ENCODE measurements around the gene KRT32. TPM values are rescaled to one million over a fixed set of nuclear protein-coding genes. Genes with fewer than 3 reads are reported as not detected.

The KRT32 gene
- total and polyA plus RNA-seq, 2 donors = 2.2 to 2.5 TPM

DNA sequence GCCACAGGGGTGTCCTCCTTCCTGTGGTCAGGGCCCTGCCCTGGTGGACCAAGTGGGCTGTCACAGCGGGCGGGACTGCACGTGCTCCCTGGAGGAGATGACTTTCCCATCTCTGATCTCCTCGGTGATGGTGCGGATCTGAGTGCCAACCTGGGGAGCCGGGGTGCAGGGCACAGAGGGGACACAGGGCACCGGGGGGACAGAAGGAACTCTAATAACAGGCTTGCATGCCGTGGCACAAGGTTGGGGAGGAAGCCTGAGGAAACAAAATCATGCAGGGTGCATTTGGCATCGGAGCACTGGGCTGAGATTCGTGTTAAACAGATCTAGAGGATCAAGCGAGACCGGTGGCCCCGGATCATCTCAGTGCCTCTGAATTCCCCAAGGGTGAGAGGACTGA lies 19.1 kb upstream of the KRT32 start:
- WGBS = 95% methylated on average over 13 of the region's 13 CpGs
- no peaks in the 10 kb centered on the region for H3K27me3 ChIP-seq (ENCODE audit: control insufficient read depth in 2 of 2, insufficient read depth in 1 of 2, low read length in 1 of 2)
- DNase-seq (ENCODE audit: low read depth in 6 of 9, low spot score in 9 of 9) = no peak

DNA sequence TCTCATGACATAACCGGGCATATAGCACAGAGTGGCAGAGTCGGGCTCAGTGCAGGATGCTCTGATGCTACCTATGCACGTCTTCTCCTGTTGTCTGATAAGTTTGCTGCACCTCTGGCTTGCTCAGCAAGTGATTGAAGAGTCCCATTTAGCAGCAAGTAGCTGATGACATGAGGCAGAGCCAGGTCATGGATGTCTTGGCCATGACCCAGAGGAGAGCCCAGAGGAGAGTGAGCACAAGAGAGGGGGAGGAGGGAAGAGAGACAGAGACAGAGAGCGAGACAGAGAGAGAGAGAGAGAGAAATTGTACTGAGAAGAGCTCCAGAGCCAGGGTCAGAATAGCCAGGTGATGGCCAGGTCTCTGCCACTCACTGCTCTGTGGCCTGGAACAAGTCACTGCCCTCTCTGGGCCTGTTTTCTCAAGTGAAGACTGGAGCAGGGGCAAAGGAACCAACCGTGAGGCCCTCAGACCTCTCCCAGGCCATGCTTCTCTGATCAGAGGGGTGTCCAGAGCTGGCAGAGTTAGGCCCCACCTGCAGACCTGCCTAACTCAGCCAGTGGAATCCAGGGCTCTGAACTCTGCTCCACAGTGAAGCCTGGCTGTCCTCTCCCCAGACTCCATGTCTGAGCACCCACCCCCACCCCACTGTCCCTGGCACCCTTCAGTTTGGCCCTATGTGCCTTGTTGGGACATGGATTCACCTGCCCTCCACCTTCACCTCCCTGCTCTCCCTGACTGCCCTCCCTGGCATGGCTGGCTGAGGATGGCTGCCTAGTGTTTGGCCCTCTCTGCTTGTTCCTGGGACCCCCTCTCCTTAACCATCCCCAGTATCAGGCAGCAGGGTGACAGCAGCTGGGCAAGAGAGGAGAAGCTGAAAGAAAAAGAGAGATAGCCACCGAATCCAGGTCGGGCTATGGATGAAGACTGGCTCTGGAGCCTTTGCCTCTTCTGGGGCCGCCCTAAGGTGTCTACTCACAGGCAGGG lies 18.0 kb upstream of the KRT32 start:
- no peak for DNase-seq (ENCODE audit: low read depth in 6 of 9, low spot score in 9 of 9)
- WGBS = 95% methylated on average over 8 of the region's 8 CpGs
- Histone ChIP-seq H3K4me3 (ENCODE audit: low read length in 2 of 2) (no peak overlapping the region), H3K36me3 (ENCODE audit: control insufficient read depth in 2 of 2, insufficient read depth in 2 of 2, low read length in 1 of 2) (no peaks in the 10 kb centered on the region), H3K27ac (ENCODE audit: low read depth in 1 of 2, low read length in 1 of 2) (no peak overlapping the region), H3K9me3 (ENCODE audit: control insufficient read depth in 2 of 2, insufficient read depth in 1 of 2, low read length in 1 of 2) (no peaks in the 10 kb centered on the region), H3K4me1 (ENCODE audit: control insufficient read depth in 2 of 2, insufficient read depth in 2 of 2, low read length in 2 of 2) (no peaks in the 10 kb centered on the region), H3K27me3 (ENCODE audit: control insufficient read depth in 2 of 2, insufficient read depth in 1 of 2, low read length in 1 of 2) (no peaks in the 10 kb centered on the region)

More for the DNA sequence above, 19.1 kb upstream of the KRT32 start:
- Histone ChIP-seq H3K9me3 (ENCODE audit: control insufficient read depth in 2 of 2, insufficient read depth in 1 of 2, low read length in 1 of 2) (no peaks in the 10 kb centered on the region), H3K36me3 (ENCODE audit: control insufficient read depth in 2 of 2, insufficient read depth in 2 of 2, low read length in 1 of 2) (no peaks in the 10 kb centered on the region), H3K4me1 (ENCODE audit: control insufficient read depth in 2 of 2, insufficient read depth in 2 of 2, low read length in 2 of 2) (no peaks in the 10 kb centered on the region), H3K27ac (ENCODE audit: low read depth in 1 of 2, low read length in 1 of 2) (no peak overlapping the region), H3K4me3 (ENCODE audit: low read length in 2 of 2) (no peak overlapping the region)

DNA sequence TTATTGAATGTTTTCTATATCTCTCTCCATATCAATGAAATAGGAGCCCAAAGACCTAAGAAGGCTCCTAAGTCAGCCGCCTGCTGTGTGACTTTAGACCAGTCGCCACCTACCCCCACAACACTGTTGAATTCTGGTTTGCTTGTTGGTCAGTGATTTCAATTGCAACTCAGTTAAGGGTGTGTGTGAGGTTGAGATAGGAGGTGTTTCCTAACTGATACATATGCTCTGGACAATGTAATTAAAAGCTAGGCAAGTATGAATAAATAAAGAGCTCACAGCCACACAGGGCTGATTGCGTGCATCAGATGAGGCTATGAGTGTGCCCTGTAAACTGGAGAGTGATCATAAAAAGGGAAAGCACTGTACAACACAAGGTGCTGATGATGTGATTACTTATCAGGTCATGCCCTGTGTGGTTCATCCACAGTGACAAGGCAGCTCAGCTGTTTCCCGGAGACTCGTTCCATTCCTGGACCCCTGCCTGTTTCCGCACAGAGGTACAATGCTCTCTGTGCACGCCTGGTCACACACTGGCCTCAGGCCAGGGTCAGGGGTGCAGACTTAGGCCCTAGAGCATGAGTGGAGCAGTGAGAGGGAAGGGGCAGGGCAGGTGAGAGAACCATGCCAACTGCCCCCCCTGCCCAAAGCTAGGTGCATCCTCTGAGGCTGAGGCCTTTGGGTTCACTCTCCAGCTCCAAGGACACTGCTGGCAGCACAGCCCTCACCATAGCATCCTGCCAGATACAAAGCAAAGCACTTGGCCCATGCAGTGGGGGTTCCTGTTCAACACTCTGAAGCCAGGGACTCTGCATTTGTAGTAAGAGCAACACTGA lies 17.0 kb upstream of the KRT32 start:
- Histone ChIP-seq H3K9me3 (ENCODE audit: control insufficient read depth in 2 of 2, insufficient read depth in 1 of 2, low read length in 1 of 2) (no peaks in the 10 kb centered on the region), H3K27me3 (ENCODE audit: control insufficient read depth in 2 of 2, insufficient read depth in 1 of 2, low read length in 1 of 2) (no peaks in the 10 kb centered on the region), H3K36me3 (ENCODE audit: control insufficient read depth in 2 of 2, insufficient read depth in 2 of 2, low read length in 1 of 2) (no peaks in the 10 kb centered on the region), H3K4me1 (ENCODE audit: control insufficient read depth in 2 of 2, insufficient read depth in 2 of 2, low read length in 2 of 2) (no peaks in the 10 kb centered on the region), H3K4me3 (ENCODE audit: low read length in 2 of 2) (no peak overlapping the region), H3K27ac (ENCODE audit: low read depth in 1 of 2, low read length in 1 of 2) (no peak overlapping the region)
- no peak for DNase-seq (ENCODE audit: low read depth in 6 of 9, low spot score in 9 of 9)
- 89% methylated on average over 7 of the region's 7 CpGs for WGBS

DNA sequence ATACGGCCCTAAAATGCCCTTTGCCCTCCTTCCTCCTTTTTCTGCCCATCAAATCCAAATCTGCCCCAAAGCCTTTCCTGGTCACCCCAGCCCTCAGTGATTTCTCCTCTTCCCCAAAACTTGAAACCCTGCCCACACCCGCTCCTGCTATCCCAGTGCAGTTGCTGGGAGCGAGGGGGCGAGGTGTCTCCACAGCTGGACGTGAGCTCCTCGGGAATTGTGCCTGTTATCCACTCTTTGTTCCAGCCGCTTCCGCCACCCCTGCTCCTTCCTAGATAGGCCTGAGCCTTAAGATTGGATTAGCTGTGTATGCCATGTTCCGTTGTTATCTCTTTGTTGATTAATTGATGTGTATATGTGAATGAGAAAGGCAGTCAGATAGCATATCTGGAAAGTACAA lies 16.3 kb upstream of the KRT32 start:
- 95% methylated on average over 9 of the region's 9 CpGs for WGBS
- no peaks in the 10 kb centered on the region for H3K27me3 ChIP-seq (ENCODE audit: control insufficient read depth in 2 of 2, insufficient read depth in 1 of 2, low read length in 1 of 2)
- H3K9me3 ChIP-seq (ENCODE audit: control insufficient read depth in 2 of 2, insufficient read depth in 1 of 2, low read length in 1 of 2) = no peaks in the 10 kb centered on the region
- no peaks in the 10 kb centered on the region for H3K36me3 ChIP-seq (ENCODE audit: control insufficient read depth in 2 of 2, insufficient read depth in 2 of 2, low read length in 1 of 2)
- H3K27ac ChIP-seq (ENCODE audit: low read depth in 1 of 2, low read length in 1 of 2) = no peak overlapping the region
- no peaks in the 10 kb centered on the region for H3K4me1 ChIP-seq (ENCODE audit: control insufficient read depth in 2 of 2, insufficient read depth in 2 of 2, low read length in 2 of 2)
- no peak overlapping the region for H3K4me3 ChIP-seq (ENCODE audit: low read length in 2 of 2)
- DNase-seq (ENCODE audit: low read depth in 6 of 9, low spot score in 9 of 9) = no peak

DNA sequence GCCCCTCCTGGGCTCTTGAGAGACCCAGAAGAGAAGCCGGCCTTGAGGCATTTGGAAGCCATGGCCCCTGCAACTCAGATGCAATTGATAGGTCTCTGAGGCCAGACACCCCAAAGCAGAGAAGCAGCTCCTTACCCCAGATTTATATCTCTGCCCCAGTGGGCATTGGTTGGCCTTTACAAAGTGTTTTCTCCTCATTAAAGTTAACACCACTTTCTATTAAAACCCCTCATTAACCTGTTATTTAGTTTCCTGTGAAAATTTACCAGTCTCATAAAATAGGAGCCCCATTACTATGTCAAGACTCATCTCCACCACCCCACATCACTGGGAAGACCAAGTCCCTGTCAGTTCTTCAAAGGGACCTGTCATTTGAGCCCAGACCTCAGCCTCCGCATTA lies 13.8 kb upstream of the KRT32 start, which contains the start of gene KRT35:
KRT35 (minus strand) TSS at position 116 of the 400 bp plus-strand sequence; CDS start at position 62, 54 bp downstream.
- no peaks in the 10 kb centered on the region for H3K36me3 ChIP-seq (ENCODE audit: control insufficient read depth in 2 of 2, insufficient read depth in 2 of 2, low read length in 1 of 2)
- no peak for DNase-seq (ENCODE audit: low read depth in 6 of 9, low spot score in 9 of 9)
- H3K9me3 ChIP-seq (ENCODE audit: control insufficient read depth in 2 of 2, insufficient read depth in 1 of 2, low read length in 1 of 2) = no peaks in the 10 kb centered on the region
- 98% methylated on average over 2 of the region's 2 CpGs for WGBS
- H3K4me1 ChIP-seq (ENCODE audit: control insufficient read depth in 2 of 2, insufficient read depth in 2 of 2, low read length in 2 of 2) = no peaks in the 10 kb centered on the region
- H3K27ac ChIP-seq (ENCODE audit: low read depth in 1 of 2, low read length in 1 of 2) = no peak within 1 kb of the TSS
- no peaks in the 10 kb centered on the region for H3K27me3 ChIP-seq (ENCODE audit: control insufficient read depth in 2 of 2, insufficient read depth in 1 of 2, low read length in 1 of 2)
- H3K4me3 ChIP-seq (ENCODE audit: low read length in 2 of 2) = no peak within 1 kb of the TSS

DNA sequence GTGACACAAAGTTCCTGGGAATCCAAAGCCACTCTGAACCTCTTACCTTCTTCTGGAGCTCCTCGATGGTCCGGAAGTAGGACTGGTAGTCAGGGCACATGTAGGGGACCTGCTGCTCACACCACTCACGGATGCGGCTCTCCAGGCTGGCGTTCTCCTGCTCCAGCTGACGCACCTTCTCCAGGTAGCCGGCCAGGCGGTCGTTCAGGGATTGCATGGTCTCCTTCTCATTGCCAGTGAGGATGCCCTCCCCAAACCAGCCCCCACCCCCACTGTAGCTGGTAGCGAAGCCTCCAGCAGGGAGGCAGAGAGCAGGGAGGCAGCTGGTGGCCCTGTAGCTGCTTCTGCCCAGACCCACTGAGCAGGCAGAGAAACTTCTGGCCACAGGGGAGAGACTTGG lies 13.4 kb upstream of the KRT32 start:
- 97% methylated on average over 10 of the region's 10 CpGs for WGBS
- no peak for DNase-seq (ENCODE audit: low read depth in 6 of 9, low spot score in 9 of 9)
- no peaks in the 10 kb centered on the region for H3K27me3 ChIP-seq (ENCODE audit: control insufficient read depth in 2 of 2, insufficient read depth in 1 of 2, low read length in 1 of 2)
- H3K9me3 ChIP-seq (ENCODE audit: control insufficient read depth in 2 of 2, insufficient read depth in 1 of 2, low read length in 1 of 2) = no peaks in the 10 kb centered on the region
- no peaks in the 10 kb centered on the region for H3K36me3 ChIP-seq (ENCODE audit: control insufficient read depth in 2 of 2, insufficient read depth in 2 of 2, low read length in 1 of 2)
- H3K27ac ChIP-seq (ENCODE audit: low read depth in 1 of 2, low read length in 1 of 2) = no peak overlapping the region
- H3K4me1 ChIP-seq (ENCODE audit: control insufficient read depth in 2 of 2, insufficient read depth in 2 of 2, low read length in 2 of 2) = no peaks in the 10 kb centered on the region
- no peak overlapping the region for H3K4me3 ChIP-seq (ENCODE audit: low read length in 2 of 2)

DNA sequence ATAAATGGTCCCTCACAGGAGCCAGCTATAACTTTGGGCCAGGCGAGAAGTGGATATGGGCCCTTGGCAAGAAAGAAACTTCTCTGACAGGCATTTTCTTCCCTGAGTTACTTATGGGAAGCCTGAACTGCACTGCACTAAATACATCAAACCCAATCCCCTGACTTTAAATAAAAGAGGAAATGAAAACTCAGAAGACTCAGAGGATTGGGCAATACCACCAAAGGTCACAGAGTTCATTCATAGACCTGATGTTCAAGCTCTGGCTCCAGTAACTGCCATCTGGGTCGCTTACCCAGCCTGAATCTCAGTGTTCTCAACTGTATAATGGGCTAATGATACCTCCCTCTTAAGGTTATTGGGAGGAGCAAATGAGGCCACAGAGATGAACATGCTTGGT lies 12.9 kb upstream of the KRT32 start:
- Histone ChIP-seq H3K4me1 (ENCODE audit: control insufficient read depth in 2 of 2, insufficient read depth in 2 of 2, low read length in 2 of 2) (no peaks in the 10 kb centered on the region), H3K27ac (ENCODE audit: low read depth in 1 of 2, low read length in 1 of 2) (no peak overlapping the region), H3K36me3 (ENCODE audit: control insufficient read depth in 2 of 2, insufficient read depth in 2 of 2, low read length in 1 of 2) (no peaks in the 10 kb centered on the region), H3K9me3 (ENCODE audit: control insufficient read depth in 2 of 2, insufficient read depth in 1 of 2, low read length in 1 of 2) (no peaks in the 10 kb centered on the region), H3K4me3 (ENCODE audit: low read length in 2 of 2) (no peak overlapping the region), H3K27me3 (ENCODE audit: control insufficient read depth in 2 of 2, insufficient read depth in 1 of 2, low read length in 1 of 2) (no peaks in the 10 kb centered on the region)
- WGBS = 45% methylated on average over 2 of the region's 2 CpGs
- no peak for DNase-seq (ENCODE audit: low read depth in 6 of 9, low spot score in 9 of 9)

DNA sequence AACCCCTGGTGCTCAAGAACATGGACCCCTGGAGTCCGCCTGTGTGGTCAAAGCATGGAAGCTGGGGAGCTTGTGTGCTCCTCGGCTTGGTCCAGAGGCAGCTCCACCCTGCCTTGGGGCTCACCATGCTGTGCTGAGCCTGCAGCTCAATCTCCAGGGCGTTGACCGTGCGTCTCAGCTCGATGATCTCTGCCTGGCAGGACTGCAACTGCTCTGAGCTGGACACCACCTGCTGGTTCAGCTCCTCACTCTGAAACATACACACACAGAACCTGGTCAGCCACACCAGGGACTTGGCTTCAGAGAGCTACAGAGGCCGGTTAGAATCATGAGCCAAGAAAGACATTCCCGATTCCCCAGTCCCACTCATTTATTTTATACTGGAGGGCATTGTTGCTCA lies 11.1 kb upstream of the KRT32 start:
- DNase-seq (ENCODE audit: low read depth in 6 of 9, low spot score in 9 of 9) = no peak
- peaks cover 0 to 2% of the 10 kb centered on the region in 2 donors for H3K27me3 ChIP-seq (ENCODE audit: control insufficient read depth in 2 of 2, insufficient read depth in 1 of 2, low read length in 1 of 2)
- 96% methylated on average over 8 of the region's 8 CpGs for WGBS

More for the DNA sequence above, 11.1 kb upstream of the KRT32 start:
- Histone ChIP-seq H3K4me1 (ENCODE audit: control insufficient read depth in 2 of 2, insufficient read depth in 2 of 2, low read length in 2 of 2) (no peaks in the 10 kb centered on the region), H3K4me3 (ENCODE audit: low read length in 2 of 2) (no peak overlapping the region), H3K27ac (ENCODE audit: low read depth in 1 of 2, low read length in 1 of 2) (no peak overlapping the region), H3K9me3 (ENCODE audit: control insufficient read depth in 2 of 2, insufficient read depth in 1 of 2, low read length in 1 of 2) (no peaks in the 10 kb centered on the region), H3K36me3 (ENCODE audit: control insufficient read depth in 2 of 2, insufficient read depth in 2 of 2, low read length in 1 of 2) (no peaks in the 10 kb centered on the region)

All from thymus (tissue), 11 donors.